ENCODE data around the gene RUBCNL. TPM values are rescaled to one million over a fixed set of nuclear protein-coding genes. Genes with fewer than 3 reads are reported as not detected.

The RUBCNL gene
- total RNA-seq, 2 donors from 2014 or later: 25.6 to 29.1 TPM

- Histone ChIP-seq H3K4me1 (no peaks in the 10 kb centered on the region), H3K4me3 (no peak overlapping the region), H3K36me3 (no peaks in the 10 kb centered on the region), H3K9ac (ENCODE audit: low read depth in 2 of 2, low read length in 2 of 2) (no peak overlapping the region), H3K9me3 (no peaks in the 10 kb centered on the region), H3K27me3 (no peaks in the 10 kb centered on the region), H3K27ac (no peak overlapping the region)
- TF ChIP-seq, protein P1, sequence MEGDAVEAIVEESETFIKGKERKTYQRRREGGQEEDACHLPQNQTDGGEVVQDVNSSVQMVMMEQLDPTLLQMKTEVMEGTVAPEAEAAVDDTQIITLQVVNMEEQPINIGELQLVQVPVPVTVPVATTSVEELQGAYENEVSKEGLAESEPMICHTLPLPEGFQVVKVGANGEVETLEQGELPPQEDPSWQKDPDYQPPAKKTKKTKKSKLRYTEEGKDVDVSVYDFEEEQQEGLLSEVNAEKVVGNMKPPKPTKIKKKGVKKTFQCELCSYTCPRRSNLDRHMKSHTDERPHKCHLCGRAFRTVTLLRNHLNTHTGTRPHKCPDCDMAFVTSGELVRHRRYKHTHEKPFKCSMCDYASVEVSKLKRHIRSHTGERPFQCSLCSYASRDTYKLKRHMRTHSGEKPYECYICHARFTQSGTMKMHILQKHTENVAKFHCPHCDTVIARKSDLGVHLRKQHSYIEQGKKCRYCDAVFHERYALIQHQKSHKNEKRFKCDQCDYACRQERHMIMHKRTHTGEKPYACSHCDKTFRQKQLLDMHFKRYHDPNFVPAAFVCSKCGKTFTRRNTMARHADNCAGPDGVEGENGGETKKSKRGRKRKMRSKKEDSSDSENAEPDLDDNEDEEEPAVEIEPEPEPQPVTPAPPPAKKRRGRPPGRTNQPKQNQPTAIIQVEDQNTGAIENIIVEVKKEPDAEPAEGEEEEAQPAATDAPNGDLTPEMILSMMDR (IDR thresholded peaks at IDR 0.05): no peak
- intact Hi-C loops (cut with DNase I): no loop called here
- no peak for DNase-seq
These were observed 77.0 kb downstream of the RUBCNL start for GRCh38 chr13:46310066-46310465.

DNA sequence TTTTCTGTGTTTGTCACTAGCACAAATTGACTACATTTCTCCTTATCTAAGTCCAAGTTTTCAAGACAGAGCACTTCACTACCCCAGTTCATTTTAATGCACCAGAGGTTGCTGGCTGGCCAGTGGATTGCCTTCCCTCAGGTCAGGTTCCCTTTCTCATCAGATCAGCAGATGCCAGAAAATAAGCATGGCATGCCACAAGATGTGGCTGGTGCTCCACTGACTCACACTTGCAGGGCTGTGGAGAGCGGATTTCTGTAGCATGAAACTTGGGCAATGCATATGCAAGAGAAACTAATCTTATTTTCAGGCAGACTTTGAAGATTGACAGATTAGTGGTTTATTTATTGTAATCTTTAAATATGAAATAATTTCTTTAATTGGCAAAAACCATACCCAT, 79.5 kb downstream of the RUBCNL start:
- H3K4me1 ChIP-seq: no peaks in the 10 kb centered on the region
- TF ChIP-seq, protein P1 (IDR thresholded peaks at IDR 0.05): no peak
- no peak overlapping the region for H3K4me3 ChIP-seq
- no peaks in the 10 kb centered on the region for H3K27me3 ChIP-seq
- H3K36me3 ChIP-seq: no peaks in the 10 kb centered on the region
- no peak overlapping the region for H3K9ac ChIP-seq (ENCODE audit: low read depth in 2 of 2, low read length in 2 of 2)
- intact Hi-C loops (cut with DNase I): no loop called here
- no peak for DNase-seq
- no peak overlapping the region for H3K27ac ChIP-seq
- H3K9me3 ChIP-seq: no peaks in the 10 kb centered on the region

DNA sequence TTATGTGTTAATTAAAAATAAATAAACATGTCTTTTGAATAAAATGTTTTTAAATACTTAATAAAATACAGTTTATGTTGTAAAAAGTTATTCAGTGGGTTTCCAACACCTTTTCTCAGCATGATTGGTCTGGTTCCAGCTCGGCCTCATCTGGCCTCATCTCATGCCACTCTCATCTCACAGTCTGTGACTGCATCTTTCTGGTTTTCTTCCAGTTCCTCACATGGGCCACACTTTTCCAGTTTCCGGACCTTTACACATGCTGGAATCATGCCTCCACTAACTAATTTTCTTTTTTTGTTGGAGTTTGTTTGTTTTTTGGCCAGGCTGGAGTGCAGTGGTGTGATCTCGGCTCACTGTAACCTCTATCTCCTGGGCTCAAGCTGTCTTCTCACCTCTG, 82.5 kb downstream of the RUBCNL start:
- Histone ChIP-seq H3K4me3 (no peak overlapping the region), H3K9ac (ENCODE audit: low read depth in 2 of 2, low read length in 2 of 2) (no peak overlapping the region), H3K27me3 (no peaks in the 10 kb centered on the region), H3K4me1 (no peaks in the 10 kb centered on the region), H3K9me3 (no peaks in the 10 kb centered on the region), H3K27ac (no peak overlapping the region), H3K36me3 (no peaks in the 10 kb centered on the region)
- TF ChIP-seq, protein P1 (IDR thresholded peaks at IDR 0.05): no peak
- no peak for DNase-seq
- intact Hi-C loops (cut with DNase I): no loop called here

- intact Hi-C loops (cut with DNase I): no loop called here
- TF ChIP-seq, protein P1 (IDR thresholded peaks at IDR 0.05): no peak
- no peaks in the 10 kb centered on the region for H3K27me3 ChIP-seq
- no peak overlapping the region for H3K27ac ChIP-seq
- H3K4me3 ChIP-seq: no peak overlapping the region
- no peaks in the 10 kb centered on the region for H3K9me3 ChIP-seq
- no peak overlapping the region for H3K9ac ChIP-seq (ENCODE audit: low read depth in 2 of 2, low read length in 2 of 2)
- H3K36me3 ChIP-seq: no peaks in the 10 kb centered on the region
- no peak for DNase-seq
- H3K4me1 ChIP-seq: no peaks in the 10 kb centered on the region
These were observed 83.2 kb downstream of the RUBCNL start for GRCh38 chr13:46303742-46304385.

DNA sequence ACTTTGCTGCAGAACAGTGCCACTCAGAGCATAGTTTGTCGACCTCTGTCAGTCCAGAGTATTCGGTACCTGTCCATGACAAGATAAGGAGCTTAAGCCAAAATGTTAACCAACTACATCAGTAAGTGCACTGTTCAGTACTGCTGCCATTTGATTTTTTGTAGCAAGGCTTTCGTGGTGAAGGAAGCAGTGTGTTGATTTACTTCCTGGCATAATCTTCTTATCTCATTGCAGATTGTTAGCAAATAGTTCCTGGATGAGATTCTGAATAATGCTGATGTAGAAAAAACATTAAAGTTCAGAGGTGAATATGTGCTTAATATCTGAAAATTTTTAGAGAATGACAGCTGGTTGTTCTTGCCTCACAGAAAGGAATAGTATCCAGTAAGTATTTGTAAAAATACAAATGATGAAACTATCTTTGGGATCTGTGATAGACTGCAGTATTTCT, 89.7 kb downstream of the RUBCNL start:
- no peaks in the 10 kb centered on the region for H3K27me3 ChIP-seq
- no peaks in the 10 kb centered on the region for H3K4me1 ChIP-seq
- TF ChIP-seq, protein P1 (IDR thresholded peaks at IDR 0.05): no peak
- no peaks in the 10 kb centered on the region for H3K36me3 ChIP-seq
- no peaks in the 10 kb centered on the region for H3K9me3 ChIP-seq
- H3K4me3 ChIP-seq: no peak overlapping the region
- no peak overlapping the region for H3K9ac ChIP-seq (ENCODE audit: low read depth in 2 of 2, low read length in 2 of 2)
- intact Hi-C loops (cut with DNase I): no loop called here
- no peak overlapping the region for H3K27ac ChIP-seq
- DNase-seq: no peak
